Activated T-helper 2 cell treated with anti-CD3 and anti-CD28 coated beads, Interferon-gamma antibody, Interleukin-2, Interleukin-4, amounts not matched to agents 10 μg/mL and 5 μg/mL and 100 μg/mL, durations not matched to agents 14 hours and 24 hours and 36 hours (primary cell): ENCODE measurements around the gene FAM120A. TPM values are rescaled to one million over a fixed set of nuclear protein-coding genes. Genes with fewer than 3 reads are reported as not detected.

Experiments used
- DNase-seq: peaks from one replicate; pipeline ENCODE4 v3.0.0; 2021; ENCODE audit warnings: low spot score
- H3K27ac Mint-ChIP-seq: one replicate; pipeline ENCODE4 v1.8.0; 2021; ENCODE audit warnings: mixed read lengths
- H3K27me3 Mint-ChIP-seq: one replicate; pipeline ENCODE4 v1.8.0; 2021; ENCODE audit warnings: low read depth, mixed read lengths
- H3K36me3 Mint-ChIP-seq: one replicate; pipeline ENCODE4 v1.8.0; 2021; ENCODE audit warnings: low read depth, mixed read lengths
- H3K4me1 Mint-ChIP-seq: one replicate; pipeline ENCODE4 v1.8.0; 2021; ENCODE audit warnings: low read depth, mixed read lengths
- H3K4me3 Mint-ChIP-seq: one replicate; pipeline ENCODE4 v1.8.0; 2021; ENCODE audit warnings: low read depth, mild to moderate bottlenecking, moderate library complexity, mixed read lengths
- H3K9me3 Mint-ChIP-seq: one replicate; pipeline ENCODE4 v1.8.0; 2021; ENCODE audit warnings: mixed read lengths
- intact Hi-C: fragments of 100-400 bp; cut with micrococcal nuclease; formaldehyde crosslinking; loops from one replicate; pipeline ENCODE4 v1.15.1; 2023
- total RNA-seq: library from RNA; stranded (reverse); gene quantifications from 2 replicates; pipeline ENCODE4 v1.2.3, GENCODE V29; 2022

The FAM120A gene
- total RNA-seq, 1 donor from 2014 or later = 166 TPM

- peaks cover 80% of the 10 kb centered on the region for H3K36me3 Mint-ChIP-seq
- H3K27me3 Mint-ChIP-seq = no peaks in the 10 kb centered on the region
- no peak for DNase-seq
- H3K9me3 Mint-ChIP-seq = no peaks in the 10 kb centered on the region
- peaks cover 25% of the 10 kb centered on the region for H3K4me1 Mint-ChIP-seq
- intact Hi-C loops = no loop called here
- no peak overlapping the region for H3K4me3 Mint-ChIP-seq
- no peak overlapping the region for H3K27ac Mint-ChIP-seq
Observed at GRCh38 chr9:93483497-93483896, 32.0 kb downstream of the FAM120A start.

- Mint-ChIP-seq H3K4me1 (peaks cover 27% of the 10 kb centered on the region), H3K27me3 (no peaks in the 10 kb centered on the region), H3K9me3 (no peaks in the 10 kb centered on the region), H3K27ac (peak overlapping the region; percentile 69), H3K36me3 (peaks cover 83% of the 10 kb centered on the region), H3K4me3 (no peak overlapping the region)
- intact Hi-C loops = no loop called here
- DNase-seq = no peak
Observed at GRCh38 chr9:93486268-93486667, 34.8 kb downstream of the FAM120A start.

GRCh38 chr9:93488244-93488643 is 36.8 kb downstream of the FAM120A start:
- Mint-ChIP-seq H3K27me3 (no peaks in the 10 kb centered on the region), H3K9me3 (no peaks in the 10 kb centered on the region), H3K4me1 (peaks cover 23% of the 10 kb centered on the region), H3K36me3 (peaks cover 75% of the 10 kb centered on the region), H3K4me3 (no peak overlapping the region), H3K27ac (peak overlapping the region; percentile 21)
- no peak for DNase-seq
- intact Hi-C loops = no loop called here

GRCh38 chr9:93491593-93492232 is 40.2 kb downstream of the FAM120A start:
- no peak overlapping the region for H3K4me3 Mint-ChIP-seq
- intact Hi-C loops = no loop called here

GRCh38 chr9:93492327-93492726 is 40.8 kb downstream of the FAM120A start:
- no peak overlapping the region for H3K27ac Mint-ChIP-seq
- intact Hi-C loops = no loop called here

More at GRCh38 chr9:93491593-93492232, 40.2 kb downstream of the FAM120A start:
- Mint-ChIP-seq H3K27me3 (no peaks in the 10 kb centered on the region), H3K9me3 (no peaks in the 10 kb centered on the region), H3K27ac (no peak overlapping the region), H3K36me3 (peaks cover 77% of the 10 kb centered on the region), H3K4me1 (peaks cover 28% of the 10 kb centered on the region)
- DNase-seq = no peak

GRCh38 chr9:93493949-93494348 is 42.5 kb downstream of the FAM120A start:
- intact Hi-C loops = no loop called here
- H3K27ac Mint-ChIP-seq = no peak overlapping the region
- no peaks in the 10 kb centered on the region for H3K9me3 Mint-ChIP-seq
- no peak for DNase-seq
- no peaks in the 10 kb centered on the region for H3K27me3 Mint-ChIP-seq
- peaks cover 18% of the 10 kb centered on the region for H3K4me1 Mint-ChIP-seq
- no peak overlapping the region for H3K4me3 Mint-ChIP-seq
- H3K36me3 Mint-ChIP-seq = peaks cover 74% of the 10 kb centered on the region

More at GRCh38 chr9:93492327-93492726, 40.8 kb downstream of the FAM120A start:
- no peak overlapping the region for H3K4me3 Mint-ChIP-seq
- H3K9me3 Mint-ChIP-seq = no peaks in the 10 kb centered on the region
- no peaks in the 10 kb centered on the region for H3K27me3 Mint-ChIP-seq
- DNase-seq = no peak
- H3K4me1 Mint-ChIP-seq = peaks cover 28% of the 10 kb centered on the region
- peaks cover 78% of the 10 kb centered on the region for H3K36me3 Mint-ChIP-seq

GRCh38 chr9:93496285-93496684 is 44.8 kb downstream of the FAM120A start:
- H3K27me3 Mint-ChIP-seq = no peaks in the 10 kb centered on the region
- H3K9me3 Mint-ChIP-seq = no peaks in the 10 kb centered on the region
- H3K27ac Mint-ChIP-seq = no peak overlapping the region
- intact Hi-C loops = no loop called here
- H3K4me3 Mint-ChIP-seq = no peak overlapping the region
- peaks cover 70% of the 10 kb centered on the region for H3K36me3 Mint-ChIP-seq
- H3K4me1 Mint-ChIP-seq = peaks cover 33% of the 10 kb centered on the region
- no peak for DNase-seq

- Mint-ChIP-seq H3K27ac (peak overlapping the region; percentile 78), H3K4me3 (peak overlapping the region; percentile 77), H3K36me3 (peaks cover 82% of the 10 kb centered on the region), H3K9me3 (no peaks in the 10 kb centered on the region), H3K4me1 (peaks cover 44% of the 10 kb centered on the region), H3K27me3 (no peaks in the 10 kb centered on the region)
- intact Hi-C loops = no loop called here
- no peak for DNase-seq
Observed at GRCh38 chr9:93500571-93501298, 49.2 kb downstream of the FAM120A start.

GRCh38 chr9:93501406-93501805 is 49.9 kb downstream of the FAM120A start:
- peak overlapping the region; percentile 78 for H3K27ac Mint-ChIP-seq
- no peaks in the 10 kb centered on the region for H3K27me3 Mint-ChIP-seq
- DNase-seq = no peak
- H3K4me1 Mint-ChIP-seq = peaks cover 47% of the 10 kb centered on the region
- peaks cover 83% of the 10 kb centered on the region for H3K36me3 Mint-ChIP-seq
- H3K9me3 Mint-ChIP-seq = no peaks in the 10 kb centered on the region
- peak overlapping the region; percentile 77 for H3K4me3 Mint-ChIP-seq
- intact Hi-C loops = no loop called here

- H3K27ac Mint-ChIP-seq = no peak overlapping the region
- H3K4me1 Mint-ChIP-seq = peaks cover 60% of the 10 kb centered on the region
- peaks cover 82% of the 10 kb centered on the region for H3K36me3 Mint-ChIP-seq
- intact Hi-C loops = no loop called here
- DNase-seq = no peak
- H3K9me3 Mint-ChIP-seq = no peaks in the 10 kb centered on the region
- no peak overlapping the region for H3K4me3 Mint-ChIP-seq
- no peaks in the 10 kb centered on the region for H3K27me3 Mint-ChIP-seq
Observed at GRCh38 chr9:93503381-93503780, 51.9 kb downstream of the FAM120A start.

GRCh38 chr9:93505541-93506132 is 54.2 kb downstream of the FAM120A start:
- intact Hi-C loops = loop anchor here (2.0 kb wide), 2 partner anchors 43 to 53 kb away; partner anchors contain the start of gene FAM120AOS
- Mint-ChIP-seq H3K27me3 (no peaks in the 10 kb centered on the region), H3K4me3 (no peak overlapping the region), H3K4me1 (peaks cover 57% of the 10 kb centered on the region), H3K9me3 (no peaks in the 10 kb centered on the region), H3K27ac (no peak overlapping the region), H3K36me3 (peaks cover 74% of the 10 kb centered on the region)
- no peak for DNase-seq

- Mint-ChIP-seq H3K36me3 (peaks cover 63% of the 10 kb centered on the region), H3K4me3 (no peak overlapping the region), H3K9me3 (no peaks in the 10 kb centered on the region), H3K27ac (peak overlapping the region; percentile 20), H3K4me1 (peaks cover 50% of the 10 kb centered on the region), H3K27me3 (no peaks in the 10 kb centered on the region)
- DNase-seq = no peak
- intact Hi-C loops = no loop called here
Observed at GRCh38 chr9:93507768-93508167, 56.3 kb downstream of the FAM120A start.

- no peaks in the 10 kb centered on the region for H3K27me3 Mint-ChIP-seq
- no peak for DNase-seq
- intact Hi-C loops = no loop called here
- peaks cover 50% of the 10 kb centered on the region for H3K4me1 Mint-ChIP-seq
- H3K4me3 Mint-ChIP-seq = no peak overlapping the region
- H3K9me3 Mint-ChIP-seq = no peaks in the 10 kb centered on the region
- peaks cover 62% of the 10 kb centered on the region for H3K36me3 Mint-ChIP-seq
- peak overlapping the region; percentile 20 for H3K27ac Mint-ChIP-seq
Observed at GRCh38 chr9:93508207-93508606, 56.7 kb downstream of the FAM120A start.
